CD14-positive monocyte (primary cell): Measurements from ENCODE around the gene JAG2. TPM values are rescaled to one million over a fixed set of nuclear protein-coding genes. Genes with fewer than 3 reads are reported as not detected.
A peak's percentile ranks its signal among the peaks of the same experiment; 100 is the strongest.

Experiments used
- DNase-seq, 3 donors: peaks; one replicate each; pipeline ENCODE4 v3.0.0-alpha.2; 2011 to 2022
- H2AFZ ChIP-seq: 2 replicates; pipeline ENCODE4 v1.6.0; 2012; ENCODE audit warnings: mild to moderate bottlenecking, low read depth, low read length, inconsistent platforms; ENCODE audit not compliant: insufficient read depth, poor library complexity, severe bottlenecking
- H3K27ac ChIP-seq, 2 donors: 1 replicate in 1 of 2; 2 replicates in 1 of 2; pipeline ENCODE4 v1.5.1; 2012 to 2013; ENCODE audit warnings: low read length in 2 of 2, control low read depth in 1 of 2, inconsistent platforms in 1 of 2, low read depth in 1 of 2, mild to moderate bottlenecking in 1 of 2
- H3K27me3 ChIP-seq, 2 donors: one replicate each; pipeline versions ENCODE4 v1.6.0 to v1.6.1; 2011 to 2013; ENCODE audit warnings: low read length in 2 of 2; ENCODE audit not compliant: control insufficient read depth in 2 of 2, insufficient read depth in 2 of 2
- H3K36me3 ChIP-seq, 2 donors: replicated peaks in 1 of 2; 1 replicate in 1 of 2; 2 replicates in 1 of 2; pipeline versions ENCODE4 v1.5.1 to v1.6.1; 2012 to 2013; ENCODE audit warnings: low read length in 2 of 2, control low read depth in 1 of 2, inconsistent platforms in 1 of 2, mild to moderate bottlenecking in 1 of 2; ENCODE audit not compliant: insufficient read depth in 2 of 2, control insufficient read depth in 1 of 2
- H3K4me1 ChIP-seq, 2 donors: 1 replicate in 1 of 2; 2 replicates in 1 of 2; pipeline versions ENCODE4 v1.5.1 to v1.6.1; 2012 to 2013; ENCODE audit warnings: low read length in 2 of 2, control low read depth in 1 of 2, inconsistent platforms in 1 of 2, mild to moderate bottlenecking in 1 of 2, moderate library complexity in 1 of 2; ENCODE audit not compliant: insufficient read depth in 2 of 2, control insufficient read depth in 1 of 2
- H3K4me2 ChIP-seq: replicated peaks from 2 replicates; pipeline ENCODE3; 2012; ENCODE audit warnings: low read length, moderate library complexity, mild to moderate bottlenecking; ENCODE audit not compliant: poor library complexity, severe bottlenecking; ENCODE audit errors: extremely low read depth
- H3K4me3 ChIP-seq, 3 experiments: fragments of 200-600 bp in 1 of 3; sonication (generic) in 1 of 3; replicated peaks in 1 of 3; 1 replicate in 2 of 3; 2 replicates in 1 of 3; pipeline ENCODE4 v1.5.1; 2011 to 2013; ENCODE audit warnings: low read length in 3 of 3, mild to moderate bottlenecking in 3 of 3, control low read depth in 2 of 3, low read depth in 2 of 3, inconsistent platforms in 1 of 3, moderate library complexity in 1 of 3
- H3K79me2 ChIP-seq: 2 replicates; pipeline ENCODE4 v1.6.0; 2012; ENCODE audit warnings: mild to moderate bottlenecking, control low read depth, inconsistent platforms, low read length, moderate library complexity; ENCODE audit not compliant: insufficient read depth
- H3K9ac ChIP-seq: 2 replicates; pipeline ENCODE4 v1.6.0; 2017; ENCODE audit warnings: low read length, mild to moderate bottlenecking; ENCODE audit not compliant: insufficient read depth, poor library complexity, severe bottlenecking
- H3K9me3 ChIP-seq, 2 donors: replicated peaks in 1 of 2; 1 replicate in 1 of 2; 2 replicates in 1 of 2; pipeline versions ENCODE4 v1.5.1 to v1.6.1; 2012 to 2013; ENCODE audit warnings: low read length in 2 of 2, control low read depth in 1 of 2; ENCODE audit not compliant: control insufficient read depth in 1 of 2, insufficient read depth in 1 of 2
- H4K20me1 ChIP-seq: 2 replicates; pipeline ENCODE4 v1.6.0; 2012; ENCODE audit warnings: mild to moderate bottlenecking, low read length, control low read depth, moderate library complexity; ENCODE audit not compliant: insufficient read depth
- H3K27ac Mint-ChIP-seq, 7 donors: one replicate each; pipeline ENCODE4 v1.8.0; 2020; ENCODE audit warnings: mild to moderate bottlenecking in 7 of 7, mixed read lengths in 7 of 7, moderate library complexity in 6 of 7, inconsistent platforms in 2 of 7
- H3K27me3 Mint-ChIP-seq, 3 donors: one replicate each; pipeline ENCODE4 v1.8.0; 2021 to 2022; ENCODE audit warnings: low read depth in 3 of 3, mild to moderate bottlenecking in 3 of 3, mixed read lengths in 3 of 3, moderate library complexity in 3 of 3, inconsistent platforms in 1 of 3
- H3K36me3 Mint-ChIP-seq, 2 donors: one replicate each; pipeline ENCODE4 v1.8.0; 2020; ENCODE audit warnings: mixed read lengths in 2 of 2, inconsistent platforms in 1 of 2, mild to moderate bottlenecking in 1 of 2
- H3K4me1 Mint-ChIP-seq: one replicate; pipeline ENCODE4 v1.8.0; 2020; ENCODE audit warnings: mild to moderate bottlenecking, mixed read lengths
- H3K4me3 Mint-ChIP-seq, 2 donors: one replicate each; pipeline ENCODE4 v1.8.0; 2020; ENCODE audit warnings: mild to moderate bottlenecking in 2 of 2, mixed read lengths in 2 of 2, moderate library complexity in 1 of 2
- H3K9me3 Mint-ChIP-seq, 7 donors: one replicate each; pipeline ENCODE4 v1.8.0; 2020 to 2022; ENCODE audit warnings: mixed read lengths in 7 of 7, mild to moderate bottlenecking in 6 of 7, moderate library complexity in 6 of 7, inconsistent platforms in 2 of 7
- WGBS: methylation state at CpG from one replicate; pipeline ENCODE4 v1.1.5; 2013; ENCODE audit warnings: missing lambda C conversion rate; ENCODE audit not compliant: insufficient coverage; 5-methylcytosine and 5-hydroxymethylcytosine counted together
- intact Hi-C, 2 donors: fragments of 100-400 bp; cut with micrococcal nuclease; formaldehyde crosslinking; loops; one replicate each; pipeline versions ENCODE4 v1.15.0 to v1.15.1; 2023
- polyA plus RNA-seq, 3 donors: library from polyadenylated mRNA; depleted of rRNA in 1 of 3; unstranded in 2 of 3; stranded (reverse) in 1 of 3; fragments of 300-500 nt in 2 of 3; fragments of >200 nt in 1 of 3; fragmentation: Illumina TruSeq in 2 of 3; gene quantifications; 1 replicate in 2 of 3; 2 replicates in 1 of 3; pipeline ENCODE4 v1.2.3, GENCODE V29; 2012 to 2021
- TF ChIP-seq, protein P1 (sequence below): fragments of 200-600 bp; IDR thresholded peaks from one replicate; pipeline ENCODE4 v1.8.0; 2022; ENCODE audit warnings: antibody characterized with exemption, mild to moderate bottlenecking

JAG2 gene
- polyA plus RNA-seq, 3 donors: 1.2 TPM; not detected in 2

GRCh38 chr14:105169776-105170655 lies 1.4 kb upstream of the JAG2 start:
- intact Hi-C loops: no loop called here

DNA sequence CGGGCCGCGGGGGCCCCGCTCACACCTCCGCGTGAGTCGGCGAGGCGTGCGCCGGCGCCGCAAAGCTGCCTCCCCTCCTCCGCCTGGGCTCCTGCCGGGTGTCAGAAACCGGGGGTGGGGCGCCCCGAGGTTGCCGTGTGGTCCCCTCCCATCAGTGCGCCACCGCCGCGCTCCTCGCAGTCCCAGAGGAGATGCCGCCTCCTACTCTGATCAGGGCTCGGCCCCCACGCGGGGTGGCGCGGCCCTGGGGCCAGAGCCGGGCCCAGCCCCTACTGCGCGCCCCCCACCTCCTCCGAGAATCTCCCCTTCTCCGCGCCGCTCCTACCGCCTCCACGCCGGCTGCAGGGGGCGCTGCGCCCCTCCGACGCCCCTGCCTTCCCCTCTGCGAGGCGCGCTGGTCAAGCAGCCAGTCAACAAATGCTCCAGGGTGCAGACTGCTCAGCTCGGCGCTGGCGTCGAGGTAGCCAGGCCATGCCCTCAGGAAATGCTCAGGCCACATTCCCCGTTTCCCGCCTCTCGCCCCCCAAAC lies 467 bp upstream of the JAG2 start:
- no peaks in the 10 kb centered on the region for H3K36me3 Mint-ChIP-seq
- H3K27ac Mint-ChIP-seq: no peak overlapping the region

More at GRCh38 chr14:105169776-105170655, 1.4 kb upstream of the JAG2 start:
- Histone ChIP-seq H4K20me1 (peaks cover 9% of the 10 kb centered on the region), H3K79me2 (no peaks in the 10 kb centered on the region), H3K27ac (no peak overlapping the region), H2AFZ (no peak overlapping the region), H3K36me3 (no peaks in the 10 kb centered on the region), H3K4me1 (peaks cover 8 to 17% of the 10 kb centered on the region in 2 donors), H3K4me3 (no peak overlapping the region), H3K9me3 (no peaks in the 10 kb centered on the region), H3K4me2 (no peak overlapping the region), H3K27me3 (peaks cover 17 to 66% of the 10 kb centered on the region in 2 donors), H3K9ac (no peak overlapping the region)
- Mint-ChIP-seq H3K9me3 (peaks cover 0 to 17% (median 4%) of the 10 kb centered on the region in 7 donors), H3K4me1 (peaks cover 12% of the 10 kb centered on the region), H3K36me3 (no peaks in the 10 kb centered on the region), H3K4me3 (peak overlapping the region in 1 of 2 donors; percentile 81), H3K27ac (no peak overlapping the region), H3K27me3 (peaks cover 52 to 87% (median 58%) of the 10 kb centered on the region in 3 donors)
- TF ChIP-seq, protein P1, sequence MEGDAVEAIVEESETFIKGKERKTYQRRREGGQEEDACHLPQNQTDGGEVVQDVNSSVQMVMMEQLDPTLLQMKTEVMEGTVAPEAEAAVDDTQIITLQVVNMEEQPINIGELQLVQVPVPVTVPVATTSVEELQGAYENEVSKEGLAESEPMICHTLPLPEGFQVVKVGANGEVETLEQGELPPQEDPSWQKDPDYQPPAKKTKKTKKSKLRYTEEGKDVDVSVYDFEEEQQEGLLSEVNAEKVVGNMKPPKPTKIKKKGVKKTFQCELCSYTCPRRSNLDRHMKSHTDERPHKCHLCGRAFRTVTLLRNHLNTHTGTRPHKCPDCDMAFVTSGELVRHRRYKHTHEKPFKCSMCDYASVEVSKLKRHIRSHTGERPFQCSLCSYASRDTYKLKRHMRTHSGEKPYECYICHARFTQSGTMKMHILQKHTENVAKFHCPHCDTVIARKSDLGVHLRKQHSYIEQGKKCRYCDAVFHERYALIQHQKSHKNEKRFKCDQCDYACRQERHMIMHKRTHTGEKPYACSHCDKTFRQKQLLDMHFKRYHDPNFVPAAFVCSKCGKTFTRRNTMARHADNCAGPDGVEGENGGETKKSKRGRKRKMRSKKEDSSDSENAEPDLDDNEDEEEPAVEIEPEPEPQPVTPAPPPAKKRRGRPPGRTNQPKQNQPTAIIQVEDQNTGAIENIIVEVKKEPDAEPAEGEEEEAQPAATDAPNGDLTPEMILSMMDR: no peak
- 77% methylated on average over 12 of the region's 22 CpGs for WGBS
- no peak for DNase-seq

More for the DNA sequence above, 467 bp upstream of the JAG2 start:
- H3K9me3 Mint-ChIP-seq: peaks cover 0 to 15% (median 4%) of the 10 kb centered on the region in 7 donors
- H3K4me3 Mint-ChIP-seq: peak overlapping the region; percentile 56 to 81
- TF ChIP-seq, protein P1: peak; percentile 26
- Histone ChIP-seq H3K36me3 (no peaks in the 10 kb centered on the region), H3K79me2 (no peaks in the 10 kb centered on the region), H3K27me3 (peaks cover 17 to 59% of the 10 kb centered on the region in 2 donors), H3K4me1 (peaks cover 0 to 7% of the 10 kb centered on the region in 2 donors), H4K20me1 (peaks cover 9% of the 10 kb centered on the region), H3K9me3 (no peaks in the 10 kb centered on the region), H3K9ac (no peak overlapping the region), H3K4me2 (peak overlapping the region; percentile 29), H3K4me3 (no peak overlapping the region), H3K27ac (no peak overlapping the region), H2AFZ (no peak overlapping the region)
- peaks cover 2% of the 10 kb centered on the region for H3K4me1 Mint-ChIP-seq
- WGBS: 4% methylated on average over 54 of the region's 54 CpGs
- H3K27me3 Mint-ChIP-seq: peaks cover 51 to 78% (median 53%) of the 10 kb centered on the region in 3 donors
- intact Hi-C loops: no loop called here
- no peak for DNase-seq
